Panc1 (cell line): ENCODE results near the gene MCTP1. TPM values are rescaled to one million over a fixed set of nuclear protein-coding genes. Genes with fewer than 3 reads are reported as not detected.

Experiments used
- ATAC-seq: fragments of 200-7000 bp; cut with Tn5 transposase; 2 replicates; pipeline ENCODE4 v1.9.1; 2020; ENCODE audit warnings: mild to moderate bottlenecking, moderate library complexity
- BruUV-seq: library from RNA; stranded (reverse); fragments of 400-500 nt; replicated peaks from 2 replicates; lab custom pipeline; 2021; lab: Mats Ljungman, UMichigan
- CTCF ChIA-PET: fragments of 300-600 bp; sonication (Branson Sonifier 250); formaldehyde crosslinking; loops from one replicate; lab custom pipeline; 2022; ENCODE audit warnings: antibody characterized with exemption; lab: Charles Lee
- POLR2A ChIA-PET: fragments of 300-600 bp; sonication (Branson Sonifier 250); formaldehyde crosslinking; loops from one replicate; lab custom pipeline; 2022; ENCODE audit warnings: antibody characterized with exemption; lab: Charles Lee
- DNase-seq: peaks from one replicate; pipeline ENCODE4 v3.0.0-alpha.2; 2010; ENCODE audit warnings: low read depth, low spot score
- H3K27ac ChIP-seq: 2 replicates; pipeline ENCODE4 v1.5.1; 2011; ENCODE audit warnings: mild to moderate bottlenecking, low read length, inconsistent platforms
- H3K27me3 ChIP-seq: fragments of 200-500 bp; sonication (Bioruptor generic); 2 replicates; pipeline ENCODE4 v1.6.0; 2014; ENCODE audit warnings: low read length, inconsistent platforms; ENCODE audit not compliant: control insufficient read depth, insufficient read depth
- H3K36me3 ChIP-seq: fragments of 200-500 bp; sonication (Bioruptor generic); 2 replicates; pipeline ENCODE4 v1.5.1; 2014; ENCODE audit warnings: inconsistent platforms, mild to moderate bottlenecking, low read length, moderate library complexity; ENCODE audit not compliant: control insufficient read depth, insufficient read depth
- H3K4me1 ChIP-seq: 2 replicates; pipeline ENCODE4 v1.5.1; 2011; ENCODE audit warnings: inconsistent platforms, mild to moderate bottlenecking, low read length, moderate library complexity; ENCODE audit not compliant: control insufficient read depth, insufficient read depth
- H3K4me3 ChIP-seq, 2 experiments: 2 replicates each; pipeline ENCODE4 v1.5.1; 2011 to 2012; ENCODE audit warnings: low read depth in 2 of 2, low read length in 2 of 2, mild to moderate bottlenecking in 2 of 2, inconsistent platforms in 1 of 2, moderate library complexity in 1 of 2
- H3K9me3 ChIP-seq: fragments of 200-500 bp; sonication (Bioruptor generic); 2 replicates; pipeline ENCODE4 v1.5.1; 2014; ENCODE audit warnings: low read depth, mild to moderate bottlenecking, inconsistent platforms, low read length, moderate library complexity; ENCODE audit not compliant: control insufficient read depth, insufficient read depth
- CTCF ChIP-seq: fragments of 450-650 bp; IDR thresholded peaks from 2 replicates; pipeline ENCODE4 v1.5.1; 2017; ENCODE audit warnings: mild to moderate bottlenecking
- POLR2AphosphoS5 ChIP-seq: IDR thresholded peaks from 2 replicates; pipeline ENCODE4 v1.6.1; 2012; ENCODE audit warnings: mild to moderate bottlenecking, low read depth, low read length, moderate library complexity
- REST ChIP-seq, 2 experiments: IDR thresholded peaks; 2 replicates each; pipeline ENCODE4 v1.6.1; 2011 to 2012; ENCODE audit warnings: low read depth in 2 of 2, control low read depth in 1 of 2, low read length in 1 of 2, mild to moderate bottlenecking in 1 of 2, moderate library complexity in 1 of 2; ENCODE audit not compliant: insufficient read depth in 1 of 2
- SIN3A ChIP-seq: IDR thresholded peaks from 2 replicates; pipeline ENCODE4 v1.6.1; 2012; ENCODE audit warnings: low read depth, mild to moderate bottlenecking, low read length, moderate library complexity, borderline replicate concordance; ENCODE audit not compliant: insufficient read depth
- TCF7L2 ChIP-seq: IDR thresholded peaks from 2 replicates; pipeline ENCODE4 v1.6.1; 2011; ENCODE audit warnings: mild to moderate bottlenecking, low read depth, low read length, inconsistent platforms
- in situ Hi-C: cut with HindIII; loops from 2 replicates; pipeline ENCODE4 v1.10.0; 2016; ENCODE audit warnings: low sequenced_read_pairs, low pct_unique_long_range_greater_than_20kb
- intact Hi-C: fragments of 100-400 bp; cut with micrococcal nuclease; formaldehyde crosslinking; loops from one replicate; pipeline ENCODE4 v1.10.0; 2022; ENCODE audit not compliant: unreplicated experiment
- total RNA-seq: library from RNA; stranded (reverse); gene quantifications from one replicate; pipeline ENCODE4 v1.2.1, GENCODE V29; 2021; ENCODE audit not compliant: unreplicated experiment

MCTP1 gene
- total RNA-seq, 1 experiment from 2014 or later = 39.8 TPM

- intact Hi-C loops = no loop called here
- ChIA-PET CTCF (no interaction called here), POLR2A (no interaction called here)
- Histone ChIP-seq H3K27ac (0 out of 2 replicates have a peak overlapping the region, but pooled peaks have one; percentile 19), H3K4me1 (peaks cover 7% of the 10 kb centered on the region), H3K9me3 (no peaks in the 10 kb centered on the region), H3K36me3 (no peaks in the 10 kb centered on the region), H3K4me3 (no peak overlapping the region), H3K27me3 (no peaks in the 10 kb centered on the region)
- in situ Hi-C loops = no loop called here
- TF ChIP-seq SIN3A = no peak
- no peak for TF ChIP-seq CTCF
- TF ChIP-seq REST (IDR thresholded peaks at IDR 0.05; ENCODE audit: insufficient read depth in 1 of 2, low read depth in 2 of 2, low read length in 1 of 2) = no peak
- no peak for TF ChIP-seq POLR2AphosphoS5
- TF ChIP-seq TCF7L2 = no peak
- no peak for DNase-seq
- no TSS peak for BruUV-seq
- ATAC-seq = no peak
Observed at GRCh38 chr5:95048628-95049027, 236.3 kb downstream of the MCTP1 start.

GRCh38 chr5:95045181-95045965 is 239.5 kb downstream of the MCTP1 start:
- BruUV-seq = no TSS peak
- no peak for ATAC-seq
- TF ChIP-seq CTCF (no peak), POLR2AphosphoS5 (no peak), TCF7L2 (no peak), SIN3A (no peak), REST (IDR thresholded peaks at IDR 0.05; ENCODE audit: insufficient read depth in 1 of 2, low read depth in 2 of 2, low read length in 1 of 2) (no peak)
- in situ Hi-C loops = no loop called here
- ChIA-PET POLR2A (no interaction called here), CTCF (no interaction called here)
- Histone ChIP-seq H3K36me3 (no peaks in the 10 kb centered on the region), H3K4me3 (no peak overlapping the region), H3K27me3 (no peaks in the 10 kb centered on the region), H3K4me1 (peaks cover 20% of the 10 kb centered on the region), H3K27ac (no peak overlapping the region), H3K9me3 (no peaks in the 10 kb centered on the region)
- intact Hi-C loops = no loop called here
- no peak for DNase-seq
